GM23338 (cell line): ENCODE data around the gene MMP28.

Experiments used
- CREB1 ChIP-seq: fragments of 250-450 bp; sonication (Bioruptor Pico); IDR thresholded peaks from 2 replicates; pipeline ENCODE4 v1.5.0; 2020; ENCODE audit warnings: low read depth, mild to moderate bottlenecking, moderate library complexity
- CTCF ChIP-seq, 2 experiments: fragments of 200-600 bp in 1 of 2; sonication (generic) in 1 of 2; conservative IDR thresholded peaks; 2 replicates each; pipeline versions ENCODE4 v1.5.1 to v1.6.1; 2016 to 2017; ENCODE audit warnings: antibody characterized with exemption in 2 of 2, low read depth in 2 of 2, mild to moderate bottlenecking in 2 of 2, moderate library complexity in 1 of 2
- EZH2 ChIP-seq: fragments of 200-600 bp; sonication (generic); IDR thresholded peaks from one replicate; pipeline ENCODE4 v1.8.0; 2017; ENCODE audit warnings: antibody characterized with exemption, mild to moderate bottlenecking, low read depth; ENCODE audit not compliant: unreplicated experiment
- EZH2phosphoT487 ChIP-seq: fragments of 200-600 bp; sonication (generic); IDR thresholded peaks from one replicate; pipeline ENCODE4 v1.8.1; 2018; ENCODE audit warnings: antibody characterized with exemption; ENCODE audit not compliant: unreplicated experiment
- JUNB ChIP-seq: IDR thresholded peaks from one replicate; pipeline ENCODE4 v1.6.1; 2016; ENCODE audit warnings: antibody characterized with exemption; ENCODE audit not compliant: unreplicated experiment
- NANOG ChIP-seq: IDR thresholded peaks from 2 replicates; pipeline ENCODE4 v1.6.1; 2016; ENCODE audit warnings: antibody characterized with exemption, borderline replicate concordance
- POLR2AphosphoS5 ChIP-seq: IDR thresholded peaks from 2 replicates; pipeline ENCODE4 v1.6.1; 2016; ENCODE audit warnings: antibody characterized with exemption, low read depth
- REST ChIP-seq: IDR thresholded peaks from one replicate; pipeline ENCODE4 v1.6.1; 2018; ENCODE audit warnings: antibody characterized with exemption; ENCODE audit not compliant: unreplicated experiment
- STAT1 ChIP-seq: IDR thresholded peaks from one replicate; pipeline ENCODE4 v1.6.1; 2016; ENCODE audit warnings: antibody characterized with exemption; ENCODE audit not compliant: unreplicated experiment

GRCh38 chr17:35795007-35795870 lies at the start of gene MMP28:
- TF ChIP-seq CTCF (conservative IDR thresholded peaks at IDR 0.05; ENCODE audit: low read depth in 2 of 2) (no peak), POLR2AphosphoS5 (no peak), CREB1 (CRISPR knock-in tag) (no peak), REST (no peak), EZH2phosphoT487 (no peak), EZH2 (peak; percentile 48), STAT1 (no peak), JUNB (no peak), NANOG (no peak)
